Measurements from ENCODE around the gene IL2RA. TPM values are rescaled to one million over a fixed set of nuclear protein-coding genes. Genes with fewer than 3 reads are reported as not detected.

IL2RA gene
- total RNA-seq, 1 experiment from 2014 or later, result not detected

GRCh38 chr10:5963591-5963990, 98.6 kb downstream of the IL2RA start:
- Histone ChIP-seq H4K8ac (replicated peaks; ENCODE audit: insufficient read length, low read depth, low read length) (no peak overlapping the region), H3K79me1 (ENCODE audit: insufficient read depth, low read depth, low read length, poor library complexity, severe bottlenecking) (no peaks in the 10 kb centered on the region), H2BK120ac (ENCODE audit: low read depth, low read length, poor library complexity, severe bottlenecking) (no peak overlapping the region), H3K27ac (ENCODE audit: insufficient read length, low read depth, low read length) (no peak overlapping the region), H2BK12ac (ENCODE audit: insufficient read length, low read depth, low read length) (no peak overlapping the region), H3K4me2 (ENCODE audit: insufficient read depth, insufficient read length, low read length) (no peak overlapping the region), H3K9me3 (ENCODE audit: control insufficient read depth, low read depth, low read length) (no peaks in the 10 kb centered on the region), H3K4ac (ENCODE audit: low read depth, low read length) (no peak overlapping the region), H2BK5ac (ENCODE audit: insufficient read length, low read length) (no peak overlapping the region), H3T11ph (ENCODE audit: low read length) (no peak overlapping the region), H3K4me1 (ENCODE audit: insufficient read depth, low read length) (no peaks in the 10 kb centered on the region; the same call in 1 of the 2 replicates), H3K27me3 (ENCODE audit: insufficient read depth, low read length) (no peaks in the 10 kb centered on the region), H3K18ac (ENCODE audit: insufficient read length, low read depth, low read length) (no peak overlapping the region), H3K56ac (ENCODE audit: insufficient read length, low read depth, low read length) (no peak overlapping the region), H3K14ac (ENCODE audit: insufficient read depth, low read length) (no peak overlapping the region), H4K5ac (ENCODE audit: insufficient read length, low read depth, low read length) (no peak overlapping the region), H4K20me1 (ENCODE audit: control insufficient read depth, insufficient read depth, insufficient read length) (no peaks in the 10 kb centered on the region), H3K79me2 (ENCODE audit: insufficient read depth, low read length) (no peaks in the 10 kb centered on the region), H2AFZ (ENCODE audit: low read length) (no peak overlapping the region), H3K9ac (ENCODE audit: extremely low read depth, insufficient read length, low read length) (no peak overlapping the region), H2BK15ac (ENCODE audit: low read depth, low read length) (no peak overlapping the region), H2BK20ac (ENCODE audit: low read depth, low read length, poor library complexity, severe bottlenecking) (no peak overlapping the region), H2AK5ac (ENCODE audit: insufficient read length, low read length) (no peak overlapping the region), H4K91ac (ENCODE audit: insufficient read length, low read depth, low read length) (no peak overlapping the region), H3K23me2 (ENCODE audit: insufficient read length, low read depth, low read length, poor library complexity, severe bottlenecking) (no peaks in the 10 kb centered on the region), H3K23ac (ENCODE audit: insufficient read length, low read depth, low read length) (no peak overlapping the region)
- H3K36me3 Mint-ChIP-seq (ENCODE audit: insufficient read depth in 1 of 3, low read depth in 3 of 3), result no peaks in the 10 kb centered on the region
- no CpG with 5 or more reads among the region's 10 CpGs for WGBS (ENCODE audit: extremely low coverage, insufficient read length, low lambda C conversion rate)
- no peak for DNase-seq
- peaks cover 3% of the 10 kb centered on the region for H3K27me3 Mint-ChIP-seq (ENCODE audit: low read depth)
- peaks cover 3 to 5% of the 10 kb centered on the region in 2 experiments; a peak in 2 of 4 replicates for H3K4me1 Mint-ChIP-seq
- no peaks in the 10 kb centered on the region for H3K9me3 Mint-ChIP-seq
- no peak for TF ChIP-seq CTCF (conservative IDR thresholded peaks at IDR 0.05)
- H3K4me3 Mint-ChIP-seq, result no peak overlapping the region
- H3K27ac Mint-ChIP-seq, result no peak overlapping the region

Data from H9 (cell line).